WTC11 (cell line): ENCODE results near the gene RETREG2. TPM values are rescaled to one million over a fixed set of nuclear protein-coding genes. Genes with fewer than 3 reads are reported as not detected.

ENCODE experiments used
- ATAC-seq: fragments of 200-7000 bp; cut with Tn5 transposase; 2 replicates; pipeline ENCODE4 v1.10.0; 2021; ENCODE audit warnings: mild to moderate bottlenecking, moderate library complexity
- CTCF ChIA-PET: fragments of 300-600 bp; sonication (Branson Sonifier 250); formaldehyde crosslinking; loops from one replicate; lab custom pipeline; 2021; ENCODE audit warnings: antibody characterized with exemption; lab: Charles Lee
- POLR2A ChIA-PET: fragments of 350-600 bp; sonication (Branson Sonifier 250); formaldehyde crosslinking; loops from one replicate; lab custom pipeline; 2021; ENCODE audit warnings: antibody characterized with exemption; lab: Charles Lee
- DNase-seq: peaks from one replicate; pipeline ENCODE4 v3.0.0; 2021; ENCODE audit warnings: low spot score
- H3K27ac Mint-ChIP-seq: 2 replicates; pipeline ENCODE4 v1.8.0; 2021; ENCODE audit warnings: mixed read lengths
- H3K27me3 Mint-ChIP-seq: 2 replicates; pipeline ENCODE4 v1.8.0; 2021; ENCODE audit warnings: low read depth, mild to moderate bottlenecking, moderate library complexity, mixed read lengths
- H3K36me3 Mint-ChIP-seq: 2 replicates; pipeline ENCODE4 v1.8.0; 2021; ENCODE audit warnings: mixed read lengths
- H3K4me1 Mint-ChIP-seq: 2 replicates; pipeline ENCODE4 v1.8.0; 2022; ENCODE audit warnings: mixed read lengths
- H3K4me3 Mint-ChIP-seq: 2 replicates; pipeline ENCODE4 v1.8.0; 2021; ENCODE audit warnings: mild to moderate bottlenecking, moderate library complexity, mixed read lengths
- H3K9me3 Mint-ChIP-seq: 2 replicates; pipeline ENCODE4 v1.8.0; 2021; ENCODE audit warnings: mixed read lengths
- AR ChIP-seq: fragments of 250-450 bp; sonication (Bioruptor Pico); IDR thresholded peaks from 2 replicates; pipeline ENCODE4 v1.9.0; 2021; ENCODE audit warnings: mild to moderate bottlenecking
- ATF2 ChIP-seq: sonication (generic); formaldehyde crosslinking; IDR thresholded peaks from 2 replicates; pipeline ENCODE4 v1.8.1; 2022; ENCODE audit warnings: low read depth, missing genetic modification reagents, borderline replicate concordance
- E2F5 ChIP-seq: sonication (generic); formaldehyde crosslinking; IDR thresholded peaks from 2 replicates; pipeline ENCODE4 v1.8.1; 2022; ENCODE audit warnings: mild to moderate bottlenecking, moderate library complexity, missing genetic modification reagents
- EMX1 ChIP-seq: fragments of 250-450 bp; sonication (Bioruptor Pico); IDR thresholded peaks from 2 replicates; pipeline ENCODE4 v1.8.0; 2021; ENCODE audit warnings: mild to moderate bottlenecking
- HMGA2 ChIP-seq: fragments of 250-450 bp; sonication (Bioruptor Pico); IDR thresholded peaks from 2 replicates; pipeline ENCODE4 v1.4.0; 2021; ENCODE audit warnings: mild to moderate bottlenecking, moderate library complexity
- IRF1 ChIP-seq: sonication (generic); formaldehyde crosslinking; IDR thresholded peaks from 2 replicates; pipeline ENCODE4 v1.8.0; 2023; ENCODE audit warnings: missing genetic modification reagents
- KAT7 ChIP-seq: sonication (generic); formaldehyde crosslinking; IDR thresholded peaks from 2 replicates; pipeline ENCODE4 v1.8.1; 2023; ENCODE audit warnings: missing genetic modification reagents, mild to moderate bottlenecking, borderline replicate concordance
- MLX ChIP-seq: sonication (generic); formaldehyde crosslinking; IDR thresholded peaks from 2 replicates; pipeline ENCODE4 v1.8.1; 2023; ENCODE audit warnings: mild to moderate bottlenecking, missing genetic modification reagents, moderate library complexity
- NFE2L1 ChIP-seq: sonication (generic); formaldehyde crosslinking; IDR thresholded peaks from 2 replicates; pipeline ENCODE4 v1.8.1; 2023; ENCODE audit warnings: missing genetic modification reagents
- NR3C1 ChIP-seq: sonication (generic); formaldehyde crosslinking; conservative IDR thresholded peaks from 2 replicates; pipeline ENCODE4 v1.8.1; 2023; ENCODE audit warnings: low read depth, mild to moderate bottlenecking, missing genetic modification reagents
- PREB ChIP-seq: sonication (generic); formaldehyde crosslinking; IDR thresholded peaks from 2 replicates; pipeline ENCODE4 v1.8.1; 2022; ENCODE audit warnings: mild to moderate bottlenecking, missing genetic modification reagents, moderate library complexity, borderline replicate concordance
- PRRX2 ChIP-seq: fragments of 250-450 bp; sonication (Bioruptor Pico); IDR thresholded peaks from 2 replicates; pipeline ENCODE4 v1.8.0; 2021; ENCODE audit warnings: mild to moderate bottlenecking
- TEAD1 ChIP-seq: sonication (generic); formaldehyde crosslinking; IDR thresholded peaks from 2 replicates; pipeline ENCODE4 v1.8.0; 2022; ENCODE audit warnings: mild to moderate bottlenecking, missing genetic modification reagents
- TEAD4 ChIP-seq: sonication (generic); formaldehyde crosslinking; IDR thresholded peaks from 2 replicates; pipeline ENCODE4 v1.8.0; 2022; ENCODE audit warnings: mild to moderate bottlenecking, missing genetic modification reagents
- TP53 ChIP-seq: sonication (generic); formaldehyde crosslinking; IDR thresholded peaks from 2 replicates; pipeline ENCODE4 v1.8.1; 2023; ENCODE audit warnings: mild to moderate bottlenecking, missing genetic modification reagents
- ZMAT4 ChIP-seq: fragments of 250-450 bp; sonication (Bioruptor Pico); IDR thresholded peaks from 2 replicates; pipeline ENCODE4 v1.9.0; 2021; ENCODE audit warnings: mild to moderate bottlenecking
- ZNF281 ChIP-seq: sonication (generic); formaldehyde crosslinking; IDR thresholded peaks from 2 replicates; pipeline ENCODE4 v1.8.0; 2023; ENCODE audit warnings: mild to moderate bottlenecking, missing genetic modification reagents
- total RNA-seq: library from RNA; stranded (reverse); gene quantifications from 3 replicates; pipeline ENCODE4 v1.2.3, GENCODE V29; 2021

Gene RETREG2
- total RNA-seq, 1 experiment from 2014 or later = 60.2 TPM

- no peak for TF ChIP-seq NFE2L1 (CRISPR knock-in tag)
- no peak for TF ChIP-seq PRRX2 (CRISPR knock-in tag)
- no peak for TF ChIP-seq IRF1 (CRISPR knock-in tag)
- no peak for TF ChIP-seq TEAD1
- TF ChIP-seq PREB (CRISPR knock-in tag) = no peak
- no peak for TF ChIP-seq ATF2
- no peak for TF ChIP-seq TP53 (CRISPR knock-in tag)
- no peak for TF ChIP-seq AR
- no peak for TF ChIP-seq ZMAT4
Measured at GRCh38 chr2:219213486-219214071, 35.5 kb downstream of the RETREG2 start (continued).

GRCh38 chr2:219214141-219214540 lies 36.1 kb downstream of the RETREG2 start:
- Mint-ChIP-seq H3K27me3 (no peaks in the 10 kb centered on the region), H3K27ac (no peak overlapping the region; the same call in 1 of the 2 replicates), H3K4me1 (peaks cover 19% of the 10 kb centered on the region), H3K36me3 (peaks cover 49% of the 10 kb centered on the region), H3K9me3 (no peaks in the 10 kb centered on the region), H3K4me3 (no peak overlapping the region)
- POLR2A ChIA-PET = no interaction called here
- CTCF ChIA-PET = no interaction called here
- ATAC-seq (no peak), DNase-seq (no peak)
- TF ChIP-seq HMGA2 (CRISPR knock-in tag) = no peak

GRCh38 chr2:219214786-219215185 lies 36.7 kb downstream of the RETREG2 start:
- ChIA-PET POLR2A (interaction anchor here (0.6 kb wide), 1 partner anchor 64 kb away, joined by 3 read pairs; no protein-coding TSS in a partner anchor), CTCF (no interaction called here)
- DNase-seq = no peak
- no peak for ATAC-seq
- no peak for TF ChIP-seq E2F5 (CRISPR knock-in tag)
- TF ChIP-seq ZNF281 (CRISPR knock-in tag) = no peak
- no peak for TF ChIP-seq NR3C1
- no peak for TF ChIP-seq EMX1
- TF ChIP-seq MLX (CRISPR knock-in tag) = no peak
- TF ChIP-seq KAT7 (CRISPR knock-in tag) = no peak
- no peak for TF ChIP-seq TEAD4
- TF ChIP-seq TP53 (CRISPR knock-in tag) = no peak
- no peaks in the 10 kb centered on the region for H3K9me3 Mint-ChIP-seq
- H3K4me1 Mint-ChIP-seq = peaks cover 25% of the 10 kb centered on the region
- H3K36me3 Mint-ChIP-seq = peaks cover 49% of the 10 kb centered on the region
- no peak overlapping the region for H3K4me3 Mint-ChIP-seq
- H3K27me3 Mint-ChIP-seq = no peaks in the 10 kb centered on the region
- no peak overlapping the region for H3K27ac Mint-ChIP-seq
